VCaP (cell line): ENCODE measurements around the gene MCCD1.
"Not testable (repeated sequence)": the region's sequence is repeated elsewhere in the genome, so short reads cannot be mapped to it uniquely, and the experiment has no call there.

Experiments used
- H3K27ac ChIP-seq: fragments of 450-650 bp; 2 replicates; pipeline ENCODE4 v1.5.1; 2017
- CTCF ChIP-seq: fragments of 450-650 bp; conservative IDR thresholded peaks from 2 replicates; pipeline ENCODE4 v1.5.1; 2017; ENCODE audit warnings: mild to moderate bottlenecking, moderate library complexity

MCCD1 gene

DNA sequence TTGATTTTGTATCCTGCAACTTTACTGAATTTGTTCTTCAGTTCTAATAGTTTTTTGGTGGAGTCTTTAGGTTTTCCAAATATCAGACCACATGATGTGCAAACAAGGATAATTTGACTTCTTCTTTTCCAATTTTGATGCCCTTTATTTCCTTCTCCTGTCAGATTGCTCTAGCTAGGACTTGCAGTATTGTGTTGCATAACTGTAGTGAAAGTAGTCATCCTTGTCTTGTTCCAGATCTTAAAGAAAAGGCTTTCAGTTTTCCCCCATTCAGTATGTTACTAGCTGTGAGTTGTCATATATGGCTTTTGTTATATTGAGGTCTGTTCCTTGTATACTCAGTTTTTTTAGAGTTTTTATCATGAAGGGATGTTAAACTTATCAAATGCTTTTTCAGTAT lies 26.2 kb upstream of the MCCD1 start:
- TF ChIP-seq CTCF, result no peak
- H3K27ac ChIP-seq, result no peak overlapping the region

DNA sequence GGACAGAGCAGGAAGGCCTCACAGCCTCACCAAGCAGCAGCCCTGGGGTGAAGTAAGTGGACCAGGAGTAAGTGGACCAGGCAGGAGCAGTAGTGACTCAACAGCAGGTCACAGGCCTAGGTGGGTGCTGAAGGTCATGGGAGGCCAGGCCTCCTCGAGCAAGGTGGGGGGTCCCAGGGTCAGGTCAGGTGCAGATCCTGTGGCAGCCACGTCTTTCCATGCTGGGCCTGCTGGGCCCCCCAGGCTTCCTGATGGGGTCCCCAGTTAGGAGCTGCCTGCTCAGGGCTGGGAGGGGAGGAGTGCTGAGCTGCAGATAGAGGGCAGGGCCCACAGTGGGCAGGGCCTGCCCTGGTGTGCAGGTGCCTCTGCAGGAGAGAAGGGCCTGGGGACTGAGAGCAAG lies 19.7 kb upstream of the MCCD1 start:
- H3K27ac ChIP-seq, result not testable (repeated sequence)

- TF ChIP-seq CTCF, result no peak
- no peak overlapping the region for H3K27ac ChIP-seq
These were observed 18.8 kb upstream of the MCCD1 start for GRCh38 chr6:31510007-31510406.

DNA sequence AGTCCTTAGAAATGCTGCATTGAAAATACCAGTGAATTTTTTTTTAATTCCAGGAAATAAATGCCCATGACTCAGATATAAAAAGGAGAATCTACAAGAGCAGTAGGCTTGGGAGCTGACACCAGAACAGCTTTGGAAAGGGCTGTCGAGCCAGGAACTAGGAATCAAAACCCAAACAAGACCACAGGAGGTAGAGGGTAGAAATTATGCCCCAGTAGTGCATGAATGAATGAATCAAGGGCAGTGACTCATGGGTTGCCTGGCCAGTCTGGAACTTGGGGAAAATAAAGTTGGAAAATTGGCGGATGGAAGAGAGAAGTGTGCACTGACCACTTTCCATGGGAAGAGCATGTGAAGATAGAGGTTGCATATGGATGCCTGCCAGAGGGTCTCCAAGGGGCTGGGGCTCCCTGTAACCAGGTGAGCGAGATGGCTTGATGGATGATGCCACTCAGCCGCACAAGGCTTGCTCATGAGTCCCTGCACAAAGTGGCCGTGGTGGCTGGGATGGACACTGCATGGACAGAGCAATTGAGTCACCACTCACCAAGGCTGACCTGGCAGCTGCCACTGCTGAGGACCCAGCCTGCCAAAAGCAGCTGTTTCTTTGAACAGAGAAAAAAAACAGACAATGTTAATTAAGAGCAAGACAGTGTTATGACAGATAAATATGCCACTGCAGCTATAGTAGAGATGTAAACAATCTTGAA lies 15.2 kb upstream of the MCCD1 start:
- H3K27ac ChIP-seq, result no peak overlapping the region
- TF ChIP-seq CTCF, result no peak

GRCh38 chr6:31521835-31522234 lies 6.9 kb upstream of the MCCD1 start:
- no peak for TF ChIP-seq CTCF
- H3K27ac ChIP-seq, result no peak overlapping the region

- no peak overlapping the region for H3K27ac ChIP-seq
- no peak for TF ChIP-seq CTCF
These were observed 3.2 kb upstream of the MCCD1 start for GRCh38 chr6:31525553-31525931.

- H3K27ac ChIP-seq, result no peak overlapping the region
- no peak for TF ChIP-seq CTCF
These were observed 2.7 kb upstream of the MCCD1 start for GRCh38 chr6:31525932-31526591.

GRCh38 chr6:31528307-31528777 lies 420 bp upstream of the MCCD1 start:
- no peak overlapping the region for H3K27ac ChIP-seq
- TF ChIP-seq CTCF, result no peak
